ENCODE measurements around the gene TAS2R40. TPM values are rescaled to one million over a fixed set of nuclear protein-coding genes. Genes with fewer than 3 reads are reported as not detected.

TAS2R40 gene
- total and polyA plus RNA-seq, 10 of the 15 experiments (the other 5 are each of a cell fraction or from before 2014, with no cell fraction given), result not detected

DNA sequence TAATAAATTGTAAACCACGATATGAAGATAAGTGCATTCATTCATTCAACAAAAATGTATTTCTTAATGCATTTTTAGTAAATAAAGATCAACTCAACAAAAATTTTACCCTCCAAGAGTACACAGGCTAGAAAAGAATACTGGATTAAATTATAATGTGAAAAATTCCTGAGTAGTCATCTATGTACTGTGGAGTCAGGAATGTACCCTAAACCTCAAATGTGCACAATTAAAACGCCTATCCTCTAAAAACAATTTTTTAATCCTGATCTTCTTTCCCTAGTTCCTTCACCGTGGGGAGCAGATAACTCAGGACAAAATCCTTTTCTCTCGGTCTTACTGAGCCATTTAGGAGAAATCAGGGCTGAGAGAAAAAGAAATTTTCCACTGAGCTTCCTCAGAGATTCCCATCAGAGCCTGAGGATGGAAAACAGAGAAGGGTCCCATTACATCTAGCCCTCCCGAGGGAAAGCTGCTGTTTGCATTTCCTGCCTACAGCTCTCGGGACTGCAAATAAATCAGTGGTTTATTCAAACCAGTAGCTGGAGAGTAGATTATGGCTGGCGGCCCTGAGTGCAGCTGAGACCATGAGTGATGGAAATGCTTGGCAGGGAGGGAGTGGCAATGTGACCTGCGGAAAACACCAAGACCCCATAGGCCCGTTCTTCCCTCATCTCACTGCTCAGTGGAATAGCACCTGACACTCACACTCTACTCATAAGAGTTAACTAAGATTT lies 7.4 kb downstream of the TAS2R40 start:
- H2AFZ ChIP-seq (ENCODE audit: control insufficient read depth, low read depth, low read length), result no peak overlapping the region
- BruUV-seq (replicated peaks), result no TSS peak

More for the DNA sequence above, 7.4 kb downstream of the TAS2R40 start:
- ChIA-PET CTCF (interaction anchor here (1.4 to 2.2 kb wide), 2 partner anchors 11 to 14 kb away, joined by 4 to 10 read pairs; no protein-coding TSS in a partner anchor), SMC1A (ENCODE audit: uncharacterized antibody, unreplicated experiment) (no interaction called here), POLR2A (no interaction called here), RAD21 (ENCODE audit: unreplicated experiment) (interaction anchor here (0.7 kb wide), 1 partner anchor 14 kb away, joined by 3 read pairs; no protein-coding TSS in a partner anchor)
- H3K4me1 ChIP-seq (ENCODE audit: control insufficient read depth, insufficient read depth, low read length), result no peaks in the 10 kb centered on the region
- TF ChIP-seq MYB (IDR thresholded peaks at IDR 0.05; ENCODE audit: borderline replicate concordance, low read depth, low read length), result no peak
- TF ChIP-seq CHD1 (IDR thresholded peaks at IDR 0.05; ENCODE audit: low read depth, low read length), result no peak
- TF ChIP-seq RELA (IDR thresholded peaks at IDR 0.05; ENCODE audit: borderline replicate concordance, partially characterized antibody), result no peak
- TF ChIP-seq SRF (IDR thresholded peaks at IDR 0.05; ENCODE audit: low read depth in 2 of 2, low read length in 2 of 2), result no peak
- no peak for TF ChIP-seq IKZF2 (IDR thresholded peaks at IDR 0.05)
- no peak for TF ChIP-seq PBX3 (IDR thresholded peaks at IDR 0.05; ENCODE audit: insufficient replicate concordance, low read depth, low read length)
- TF ChIP-seq IRF4 (IDR thresholded peaks at IDR 0.05; ENCODE audit: low read depth, low read length), result no peak
- no peak for TF ChIP-seq TCF7 (IDR thresholded peaks at IDR 0.05; ENCODE audit: borderline replicate concordance)
- TF ChIP-seq BCLAF1 (IDR thresholded peaks at IDR 0.05), result no peak
- no peak for TF ChIP-seq DPF2 (IDR thresholded peaks at IDR 0.05)
- no peak for TF ChIP-seq ESRRA (IDR thresholded peaks at IDR 0.05; ENCODE audit: low read length)
- no peak for TF ChIP-seq TARDBP (IDR thresholded peaks at IDR 0.05; ENCODE audit: borderline replicate concordance)
- TF ChIP-seq SPI1 (IDR thresholded peaks at IDR 0.05; ENCODE audit: borderline replicate concordance, insufficient read depth, low read depth, low read length), result no peak
- no peak for TF ChIP-seq FOXM1 (IDR thresholded peaks at IDR 0.05; ENCODE audit: low read depth, low read length)
- 19% methylated on average over 9 of the region's 9 CpGs for WGBS (ENCODE audit: insufficient coverage, insufficient replicate concordance, low lambda C conversion rate, missing lambda C conversion rate)
- no peaks in the 10 kb centered on the region for H3K36me3 ChIP-seq (ENCODE audit: control insufficient read depth in 2 of 2, insufficient read depth in 2 of 2, low read length in 1 of 2)
- H3K79me2 ChIP-seq (ENCODE audit: control insufficient read depth, insufficient read depth, low read length), result no peaks in the 10 kb centered on the region
- ATAC-seq (no peak), FAIRE-seq (no peak), DNase-seq (ENCODE audit: low read depth, low spot score) (no peak)
- intact Hi-C loops (cut with micrococcal nuclease; ENCODE audit: unreplicated experiment) (no loop called here), in situ Hi-C loops (cut with MboI) (no loop called here)
- no peak overlapping the region for H3K9ac ChIP-seq (ENCODE audit: control insufficient read depth, insufficient read depth, low read length)
- H3K27ac ChIP-seq (ENCODE audit: control insufficient read depth, insufficient read depth), result no peak overlapping the region
- no peaks in the 10 kb centered on the region for H3K9me3 ChIP-seq (replicated peaks; ENCODE audit: control insufficient read depth, insufficient read depth, low read length)
- H3K4me2 ChIP-seq (ENCODE audit: control insufficient read depth, insufficient read depth), result no peak overlapping the region
- no peaks in the 10 kb centered on the region for H4K20me1 ChIP-seq (ENCODE audit: control insufficient read depth, insufficient read depth)
- H3K27me3 ChIP-seq (replicated peaks in 1 of 2; ENCODE audit: control insufficient read depth in 2 of 2, insufficient read depth in 2 of 2, low read length in 1 of 2), result no peaks in the 10 kb centered on the region
- no peak overlapping the region for H3K4me3 ChIP-seq
